Right ventricle myocardium inferior (tissue), 1 donor: ENCODE data around the gene FSTL3. TPM values are rescaled to one million over a fixed set of nuclear protein-coding genes. Genes with fewer than 3 reads are reported as not detected.
"Not testable (repeated sequence)": the region's sequence is repeated elsewhere in the genome, so short reads cannot be mapped to it uniquely, and the experiment has no call there.

Experiments used
- ATAC-seq: fragments of 200-7000 bp; cut with Tn5 transposase; one replicate; pipeline ENCODE4 v1.9.1; 2020; ENCODE audit warnings: mild to moderate bottlenecking, moderate library complexity
- DNase-seq: peaks from one replicate; pipeline ENCODE4 v3.0.0; 2021; ENCODE audit errors: missing footprints
- intact Hi-C: fragments of 100-400 bp; cut with DNase I; formaldehyde crosslinking; loops from one replicate; pipeline ENCODE4 v1.11.0; 2022
- total RNA-seq: library from RNA; stranded (reverse); fragmentation: NEBNext Ultra II Directional; extraction: Animal tissue kit (Norgen Biotek cat#: 25700); gene quantifications from one replicate; pipeline ENCODE4 v1.2.1, GENCODE V29; 2021
- donor health status: DM: no; HTN: yes; CAD: no; lungs with severe emphysema.

The FSTL3 gene
- total RNA-seq, 1 donor from 2014 or later = 37.1 TPM

DNA sequence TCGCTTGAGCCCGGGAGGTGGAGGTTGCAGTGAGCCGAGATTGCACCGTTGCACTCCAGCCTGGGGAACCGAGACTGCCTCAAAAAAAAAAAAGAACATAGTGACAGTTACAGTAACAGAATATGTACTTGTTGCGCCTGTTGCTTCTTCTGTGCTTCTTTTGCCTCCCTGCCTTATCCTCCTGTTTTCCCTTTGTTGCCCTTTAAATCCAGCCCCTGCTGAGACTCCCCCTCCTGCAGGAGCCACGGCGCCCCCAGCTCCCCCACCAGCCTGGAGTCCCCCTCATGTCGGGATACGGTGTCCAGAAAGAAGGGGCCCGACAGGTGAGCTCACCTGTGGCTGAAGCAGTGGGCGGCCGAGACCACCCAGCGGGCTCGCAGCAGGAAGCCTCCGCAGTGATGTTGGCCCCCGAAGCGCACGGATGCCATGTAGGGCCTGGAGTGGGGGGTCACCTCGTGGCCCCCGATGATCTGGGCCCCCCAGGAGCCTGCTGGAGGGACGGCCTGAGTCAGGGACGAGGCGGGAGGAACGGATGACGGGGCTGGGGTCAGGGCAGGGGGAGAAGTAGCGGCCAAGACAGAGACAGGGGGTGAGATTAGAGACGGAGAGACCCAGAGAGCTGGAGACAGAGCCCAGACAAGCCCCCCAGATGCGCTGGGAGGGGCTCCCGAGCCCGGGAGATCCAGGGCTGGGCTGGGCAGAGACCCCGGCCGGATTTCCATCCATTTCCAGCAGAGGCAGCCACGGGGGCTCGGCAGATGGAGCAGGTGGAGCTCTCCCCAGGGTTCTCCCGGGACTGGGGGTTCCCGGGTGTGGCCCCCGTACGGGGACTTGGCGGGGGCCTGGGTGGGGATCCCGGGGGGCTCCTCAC lies 18.5 kb downstream of the FSTL3 start:
- ATAC-seq = no peak
- DNase-seq = no peak
- intact Hi-C loops = no loop called here

DNA sequence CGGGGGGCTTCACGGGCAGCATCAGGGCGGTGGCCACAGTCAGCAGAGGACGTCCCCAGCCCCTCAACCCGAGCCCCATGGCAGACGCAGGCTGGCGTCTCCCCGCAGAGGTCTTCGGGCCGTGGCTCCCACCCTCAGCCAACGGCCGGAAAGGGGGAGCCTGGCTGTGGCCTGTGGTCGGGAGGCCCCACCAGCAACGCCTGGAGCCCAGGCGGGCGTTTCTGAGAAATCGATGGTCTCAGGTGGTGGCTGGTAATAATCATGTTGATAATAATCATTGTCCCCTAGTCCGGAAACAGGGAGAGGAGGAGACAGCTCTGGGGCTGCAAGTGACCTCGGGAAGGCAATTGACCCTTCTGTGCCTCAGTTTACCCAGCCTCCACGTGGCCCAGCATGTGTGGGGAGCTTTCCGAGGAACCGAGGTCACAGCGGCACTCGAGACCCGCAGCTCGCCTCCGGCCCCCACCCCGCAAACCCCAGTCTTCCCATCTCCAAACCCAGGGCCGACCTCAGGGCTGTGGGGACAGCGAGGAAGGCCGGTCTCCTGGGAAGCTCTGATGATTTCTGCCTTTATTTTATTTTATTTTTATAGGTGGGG lies 19.3 kb downstream of the FSTL3 start, which contains the start of gene PRSS57:
Gene PRSS57 (minus strand): TSS at position 101 of the 598 bp plus-strand sequence. CDS start 22 bp downstream, at position 79.
- no peak for ATAC-seq

DNA sequence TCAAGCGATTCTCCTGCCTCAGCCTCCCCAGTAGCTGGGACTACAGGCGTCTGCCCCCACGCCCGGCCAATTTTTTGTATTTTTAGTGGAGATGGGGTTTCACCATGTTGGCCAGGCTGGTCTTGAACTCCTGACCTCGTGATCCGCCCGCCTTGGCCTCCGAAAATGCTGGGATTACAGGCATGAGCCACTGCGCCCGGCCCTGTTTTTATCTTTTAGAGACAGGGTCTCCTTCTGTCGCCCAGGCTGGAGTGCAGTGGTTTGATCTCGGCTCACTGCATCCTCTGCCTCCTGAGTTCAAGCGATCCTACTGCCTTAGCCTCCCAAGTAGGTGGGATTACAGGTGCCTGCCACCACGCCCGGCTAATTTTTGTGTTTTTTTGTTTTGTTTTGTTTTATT lies 22.3 kb downstream of the FSTL3 start:
- intact Hi-C loops, DNase-seq, ATAC-seq: not testable (repeated sequence)

More for the DNA sequence above, 19.3 kb downstream of the FSTL3 start, which contains the start of gene PRSS57:
- no peak for DNase-seq
- intact Hi-C loops = no loop called here

DNA sequence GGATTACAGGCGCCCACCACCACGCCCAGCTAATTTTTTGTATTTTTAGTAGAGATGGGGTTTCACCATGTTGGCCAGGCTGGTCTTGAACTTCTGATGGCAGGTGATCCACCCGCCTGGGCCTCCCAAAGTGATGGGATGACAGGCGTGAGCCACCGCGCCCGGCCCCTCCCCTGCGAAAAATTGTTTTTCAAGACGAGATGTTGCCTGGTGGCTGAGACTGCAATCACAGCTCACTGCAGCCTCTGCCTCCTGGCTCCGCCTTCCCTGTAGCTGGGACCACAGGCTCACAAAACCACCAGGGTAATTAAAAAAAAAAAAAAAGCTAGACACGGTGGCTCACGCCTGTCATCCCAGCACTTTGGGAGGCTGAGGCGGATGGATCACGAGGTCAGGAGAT lies 23.7 kb downstream of the FSTL3 start:
- ATAC-seq, DNase-seq, intact Hi-C loops: not testable (repeated sequence)

DNA sequence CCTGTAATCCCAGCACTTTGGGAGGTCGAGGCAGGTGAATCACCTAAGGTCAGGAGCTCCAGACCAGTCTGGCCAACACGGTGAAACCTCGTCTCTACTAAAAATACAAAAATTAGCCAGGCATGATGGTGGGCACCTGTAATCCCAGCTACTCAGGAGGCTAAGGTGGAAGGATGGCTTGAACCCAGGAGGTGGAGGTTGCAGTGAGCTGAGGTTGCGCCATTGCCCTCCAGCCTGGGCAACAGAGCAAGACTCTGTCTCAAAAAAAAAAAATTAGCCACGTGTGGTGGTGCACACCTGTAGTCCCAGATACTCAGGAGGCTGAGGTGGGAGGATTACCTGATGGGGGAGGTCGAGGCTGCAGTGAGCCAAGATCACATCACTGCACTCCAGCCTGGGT lies 26.7 kb downstream of the FSTL3 start:
- ATAC-seq, DNase-seq, intact Hi-C loops: not testable (repeated sequence)

DNA sequence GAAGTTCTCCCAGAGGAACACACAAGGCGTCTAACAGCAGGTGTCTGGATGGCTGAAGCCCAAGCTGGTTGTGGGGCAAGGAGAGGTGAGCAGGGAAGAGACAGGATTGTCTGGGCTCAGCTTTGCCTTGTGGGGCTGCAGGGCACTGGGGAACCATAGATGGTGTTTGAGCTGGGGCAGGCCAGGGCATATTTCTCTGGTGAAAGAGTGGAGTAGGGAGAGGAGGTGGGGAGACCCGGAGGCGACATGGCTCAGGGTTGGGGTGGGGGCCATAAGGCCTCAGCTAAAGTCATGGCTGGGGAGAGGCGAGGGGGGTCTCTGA lies 27.1 kb downstream of the FSTL3 start:
- DNase-seq = no peak
- intact Hi-C loops = no loop called here
- no peak for ATAC-seq

DNA sequence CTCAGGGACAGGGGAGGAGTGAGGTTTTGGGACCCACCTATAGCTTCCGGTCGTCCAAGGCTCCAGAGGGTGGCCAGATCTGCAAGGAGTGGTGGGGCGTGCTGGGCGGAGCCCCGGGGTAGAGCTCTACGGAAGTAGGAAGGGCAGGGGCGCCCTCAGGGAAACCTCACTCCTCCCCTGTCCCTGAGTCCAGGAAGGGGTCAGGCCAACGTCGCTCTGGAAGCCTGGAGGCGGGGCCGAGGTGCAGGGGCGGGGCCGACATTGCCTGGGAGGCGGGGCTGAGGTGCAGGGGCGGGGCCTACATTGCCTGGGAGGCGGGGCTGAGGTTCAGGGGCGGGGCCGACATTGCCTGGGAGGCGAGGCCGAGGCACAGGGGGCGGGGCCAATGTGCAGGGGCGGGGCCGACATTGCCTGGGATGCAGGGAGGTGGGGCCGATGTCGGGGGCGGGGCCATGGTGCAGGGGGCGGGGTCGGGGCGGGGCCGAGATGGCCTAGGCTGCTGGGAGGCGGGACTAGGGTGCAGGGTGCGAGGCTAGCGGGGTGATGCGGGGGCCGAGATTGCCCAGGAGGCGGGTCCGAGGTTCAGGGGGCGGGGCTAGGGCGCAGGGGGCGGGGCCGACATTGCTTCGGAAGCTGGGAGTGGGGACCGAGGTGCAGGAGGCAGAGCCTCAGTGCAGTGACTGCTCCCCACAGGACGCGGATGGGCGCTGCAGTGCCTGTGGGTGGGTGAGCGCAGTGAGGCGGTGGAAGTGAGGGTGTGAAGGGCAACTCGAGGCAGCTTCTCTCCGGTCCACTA lies 27.7 kb downstream of the FSTL3 start:
- intact Hi-C loops = no loop called here
- ATAC-seq (peak; percentile 76), DNase-seq (peak; percentile 93)

DNA sequence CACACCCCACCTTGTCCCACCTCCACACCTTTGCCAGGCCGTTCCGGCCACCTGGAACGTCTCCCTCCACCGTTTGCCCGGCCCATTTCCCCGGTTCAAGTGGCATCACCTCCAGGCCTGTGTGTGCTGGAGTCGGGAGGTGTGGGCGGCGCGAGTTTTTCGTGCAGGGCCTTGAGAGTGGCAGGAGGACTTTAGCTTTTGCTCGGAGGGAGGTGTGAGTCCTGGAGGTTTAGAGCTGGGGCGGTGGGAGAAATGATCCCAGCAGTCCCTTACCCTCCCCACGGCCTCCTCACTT lies 28.2 kb downstream of the FSTL3 start:
- no peak for DNase-seq
- ATAC-seq = no peak
- intact Hi-C loops = no loop called here

DNA sequence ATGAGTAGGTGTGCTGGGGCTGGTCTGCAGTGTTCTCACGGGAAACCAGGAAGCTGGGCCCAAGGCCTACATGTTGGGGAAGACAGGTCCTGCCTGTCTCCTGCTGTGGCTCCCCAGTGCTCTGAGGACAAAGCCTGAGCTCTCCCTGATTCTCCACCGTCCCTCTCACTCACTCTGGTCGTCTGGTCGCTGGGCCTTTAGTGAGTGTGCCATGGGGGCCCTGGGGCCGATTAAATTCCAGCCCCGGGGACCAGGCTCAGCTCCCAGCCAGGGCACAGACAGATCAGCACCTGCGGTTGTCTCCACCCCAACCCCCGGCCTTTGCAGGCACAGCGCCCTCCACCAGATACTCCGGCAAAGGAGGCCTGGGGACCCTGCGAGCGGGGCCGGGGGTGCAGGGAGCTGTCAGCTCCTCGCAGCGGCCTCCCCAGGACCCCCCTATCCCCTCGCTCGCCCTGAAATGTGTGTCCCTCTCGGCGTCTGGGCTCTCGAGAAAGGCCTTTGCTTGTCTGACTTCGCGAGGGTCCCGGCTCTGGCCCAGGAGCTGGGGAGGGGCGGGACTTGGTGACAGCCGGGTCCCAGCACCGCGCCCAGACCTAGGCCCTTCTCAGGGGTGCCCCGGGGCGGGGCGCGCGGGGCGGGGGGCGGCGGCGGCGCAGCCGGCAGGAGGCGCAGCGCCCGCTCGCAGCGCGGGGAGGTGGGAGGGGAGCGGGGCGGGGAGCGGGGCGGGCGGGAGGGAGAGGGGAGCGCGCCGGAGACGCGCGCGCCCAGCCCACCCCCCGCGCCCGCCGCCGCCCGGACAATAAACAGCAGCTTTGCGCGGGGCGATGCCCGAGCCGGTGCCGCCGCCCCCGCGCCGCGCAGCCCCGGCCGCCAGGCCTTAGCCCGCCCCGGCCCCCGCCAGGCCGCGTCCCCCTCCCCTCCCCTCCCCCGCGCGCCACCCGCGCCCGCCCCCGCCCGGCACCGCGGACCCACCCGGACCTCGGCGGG lies 32.3 kb downstream of the FSTL3 start, which contains the start of gene PALM:
Gene PALM (plus strand): TSS at position 782 of the 990 bp plus-strand sequence. CDS start 212 bp downstream, outside the sequence.
- no peak for DNase-seq
- intact Hi-C loops = no loop called here
- peak; percentile 17 for ATAC-seq

DNA sequence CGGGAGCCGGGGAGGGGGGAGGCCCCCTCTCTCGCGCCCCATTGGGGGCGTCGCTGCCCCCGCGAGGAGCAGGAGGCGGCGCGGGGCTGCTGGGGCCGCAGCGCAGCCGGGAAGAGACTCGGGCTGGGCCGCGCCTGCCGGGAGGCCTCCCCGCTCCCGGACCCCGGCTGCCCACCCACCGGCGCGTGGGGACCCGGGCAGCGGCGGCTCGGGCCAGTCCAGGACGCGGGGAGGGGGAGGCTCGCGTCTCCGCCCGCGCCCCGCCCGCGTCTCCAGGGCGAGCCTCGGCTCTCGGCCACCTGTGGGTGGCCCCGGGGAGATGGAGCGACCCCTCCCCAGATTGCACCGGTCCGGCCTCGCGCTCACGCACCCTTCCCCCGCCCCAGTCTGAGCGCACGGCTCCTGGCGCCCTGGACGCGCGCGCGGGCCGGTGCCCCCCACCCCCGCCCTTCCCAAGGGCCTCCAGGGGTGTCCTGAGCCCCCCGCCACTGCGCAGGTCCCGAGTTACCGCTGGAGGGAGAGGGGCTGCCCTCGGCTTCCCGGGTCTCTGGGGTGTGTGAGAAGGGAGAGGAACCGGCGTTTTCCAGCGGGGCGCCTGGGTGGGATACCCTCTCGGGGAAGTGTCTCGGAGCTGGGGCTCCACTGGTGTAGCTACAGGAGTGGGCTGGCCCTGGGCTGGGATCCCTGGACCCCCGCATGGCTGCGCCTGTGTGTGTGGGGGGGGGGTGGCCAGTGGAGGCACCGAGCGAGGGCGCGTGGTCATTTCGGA lies 33.2 kb downstream of the FSTL3 start:
- intact Hi-C loops = no loop called here
- DNase-seq (no peak), ATAC-seq (peak; percentile 10)

DNA sequence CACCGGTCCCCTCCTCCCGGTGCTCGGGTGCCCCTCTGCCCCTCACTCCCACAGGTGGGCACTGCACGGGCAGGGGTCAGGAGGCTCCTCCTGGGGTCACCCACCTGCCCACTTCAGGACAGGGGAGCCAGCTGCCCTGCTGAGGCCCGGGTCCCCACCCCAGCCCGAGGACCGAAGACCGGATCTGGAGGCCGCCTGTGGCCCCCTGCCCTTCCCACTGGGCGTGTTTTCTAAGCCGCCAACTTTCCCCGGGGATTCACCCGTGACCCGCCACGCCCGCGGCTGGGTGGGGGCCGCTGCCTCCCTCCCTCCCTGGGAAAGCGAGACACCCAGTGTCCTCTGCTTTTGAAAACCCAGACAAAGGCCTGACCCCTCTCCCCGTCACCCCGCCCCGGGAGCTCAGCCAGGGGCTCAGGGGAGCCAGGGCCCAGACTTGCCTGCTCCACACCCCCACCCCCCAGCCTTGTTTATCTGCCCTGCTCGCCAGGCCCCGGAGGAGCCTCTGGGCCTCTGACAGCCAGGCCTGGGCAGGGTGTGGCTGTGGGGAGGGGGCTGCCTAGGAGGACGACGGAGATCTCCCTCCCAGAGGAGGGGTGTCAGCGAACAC lies 33.9 kb downstream of the FSTL3 start:
- peak; percentile 61 for ATAC-seq
- peak; percentile 80 for DNase-seq
- intact Hi-C loops = loop anchor here (1.0 to 5.0 kb wide), 2 partner anchors 18 to 33 kb away; partner anchors contain the start of gene FSTL3

DNA sequence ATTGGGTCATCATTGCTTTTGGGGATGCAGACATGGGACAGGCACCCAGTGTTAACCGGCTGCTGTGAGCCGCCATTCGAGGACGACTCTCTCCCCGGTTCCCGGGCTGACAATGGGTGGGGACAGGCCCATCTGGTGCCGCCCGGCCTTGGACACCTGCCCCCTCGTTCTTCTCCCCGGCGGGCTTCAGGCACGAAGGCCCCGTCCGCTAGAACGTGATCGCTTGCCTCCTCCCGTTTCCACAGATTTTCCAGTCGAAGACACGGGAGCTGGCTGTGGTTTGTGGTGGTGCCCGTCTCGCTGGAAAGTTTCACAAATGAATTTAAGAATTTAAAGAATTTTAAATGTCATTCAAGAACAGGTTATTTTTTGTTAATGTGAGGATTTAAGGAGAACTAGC lies 34.6 kb downstream of the FSTL3 start:
- ATAC-seq (no peak), DNase-seq (no peak)
- intact Hi-C loops = loop anchor here (1.0 to 5.0 kb wide), 2 partner anchors 18 to 33 kb away; partner anchors contain the start of gene FSTL3

DNA sequence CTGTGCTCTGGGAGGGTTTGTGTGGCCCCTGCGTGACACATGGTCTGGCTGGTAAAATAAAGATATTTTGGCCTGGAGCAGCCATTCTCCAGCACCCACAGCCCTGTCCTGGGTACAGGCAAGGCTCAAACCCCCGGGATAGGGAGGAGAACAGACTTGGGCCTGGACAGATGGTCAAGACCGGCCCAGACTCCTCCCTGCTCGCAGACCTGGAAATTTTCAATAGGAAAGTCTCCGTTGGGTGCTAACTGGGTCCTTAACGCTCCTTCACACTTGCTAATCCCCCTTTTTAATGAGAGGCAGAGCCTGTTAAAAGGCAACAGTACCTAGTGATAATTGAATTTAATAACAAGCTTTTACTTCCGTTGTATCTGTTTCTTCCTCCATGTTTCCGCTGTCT lies 35.1 kb downstream of the FSTL3 start:
- intact Hi-C loops = loop anchor here (5.0 kb wide), 1 partner anchor 34 kb away; the partner anchor contains the start of gene FSTL3
- ATAC-seq (no peak), DNase-seq (no peak)

DNA sequence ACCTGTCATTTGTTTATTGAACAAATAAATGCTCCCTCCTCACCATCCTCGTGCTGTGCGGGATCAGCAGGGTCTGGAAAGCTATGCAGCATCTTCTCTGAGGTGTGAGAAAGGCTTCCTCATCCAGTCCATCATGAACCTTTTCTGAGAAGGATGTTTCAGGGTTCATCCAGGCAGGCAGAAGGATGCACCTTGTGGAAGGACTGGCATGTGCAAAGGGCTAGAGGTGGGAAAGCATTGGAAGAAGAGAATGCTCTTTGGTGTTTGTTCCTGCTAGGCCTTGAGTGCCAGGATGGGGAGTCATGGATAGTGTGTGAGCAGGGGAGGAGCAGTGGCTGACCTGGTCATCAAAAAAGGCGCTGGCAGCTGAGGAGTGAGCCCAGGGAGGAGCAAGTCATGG lies 39.2 kb downstream of the FSTL3 start:
- DNase-seq (no peak), ATAC-seq (no peak)
- intact Hi-C loops = no loop called here

DNA sequence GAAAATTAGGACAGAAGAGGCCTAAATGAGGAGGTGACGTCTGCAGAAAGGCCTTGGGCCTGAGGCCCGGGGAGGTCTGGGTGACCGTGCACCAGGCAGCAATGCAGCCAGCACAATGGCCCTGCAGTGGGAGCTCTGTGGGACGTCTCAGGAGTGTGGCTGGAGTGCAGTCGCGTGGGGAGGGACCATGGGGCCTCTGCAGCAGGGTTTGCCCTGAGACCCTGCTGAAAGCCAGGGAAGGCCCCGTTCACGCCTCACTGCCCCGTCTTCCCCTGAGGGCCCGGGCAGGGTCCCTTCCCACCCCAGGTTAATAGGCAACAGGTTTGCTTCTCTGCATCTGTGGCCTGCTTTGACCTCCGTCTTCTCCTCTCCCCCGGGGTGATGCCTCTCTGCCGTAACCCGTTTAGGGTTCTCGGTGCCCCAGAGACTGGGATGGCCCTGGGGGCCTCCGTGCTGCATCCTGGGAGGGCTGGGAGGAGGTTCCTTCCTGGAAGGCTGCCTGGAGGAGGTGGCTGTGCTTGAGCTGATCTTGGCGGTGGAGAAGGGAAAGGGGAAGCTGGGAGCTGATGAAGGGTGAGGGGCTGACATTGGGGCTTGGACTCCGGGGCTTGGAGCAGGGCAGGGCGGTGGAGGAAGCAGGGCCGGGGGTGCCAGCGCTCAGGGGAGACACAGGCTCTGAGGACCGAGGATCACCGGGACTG lies 42.2 kb downstream of the FSTL3 start:
- ATAC-seq = peak; percentile 35
- no peak for DNase-seq
- intact Hi-C loops = no loop called here

DNA sequence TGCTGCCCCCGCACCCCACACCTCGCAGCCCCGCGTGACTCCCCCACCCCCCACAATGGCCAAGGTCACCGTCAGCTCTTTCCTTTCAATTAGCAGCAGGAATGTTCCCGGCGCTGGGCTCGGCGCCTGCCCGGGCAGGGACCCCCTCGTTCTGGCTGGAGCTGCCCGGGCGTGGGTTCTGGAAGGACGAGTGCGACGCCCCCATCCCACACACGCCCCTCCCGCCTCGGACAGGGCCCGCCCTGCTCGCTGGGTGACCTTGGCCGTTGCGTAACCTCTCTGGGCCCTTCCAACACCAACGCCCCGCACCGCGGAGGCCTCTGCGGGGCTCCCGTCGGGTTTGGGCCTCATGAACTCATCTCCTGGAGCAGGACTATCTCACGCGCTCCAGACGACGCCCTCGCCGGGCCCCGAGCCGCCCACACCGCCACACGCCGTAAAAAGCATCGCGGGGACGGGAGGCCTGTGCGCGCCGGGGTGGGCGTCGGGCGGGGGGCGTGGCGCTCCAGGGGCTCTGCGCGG lies 42.9 kb downstream of the FSTL3 start:
- ATAC-seq = peak; percentile 90
- intact Hi-C loops = no loop called here
- DNase-seq = peak; percentile 84
